Measurements from ENCODE around the gene DNAJB4. TPM values are rescaled to one million over a fixed set of nuclear protein-coding genes. Genes with fewer than 3 reads are reported as not detected.

Gene DNAJB4
- total RNA-seq, 3 donors from 2014 or later (not counting 1 experiment from before 2014, with no cell fraction given): 26.8 to 30.7 (median 28.2) TPM

- Histone ChIP-seq H3K4me1 (ENCODE audit: control insufficient read depth, insufficient read depth, low read length) (no peaks in the 10 kb centered on the region), H3K36me3 (ENCODE audit: control insufficient read depth, insufficient read depth, low read length) (no peaks in the 10 kb centered on the region), H3K27me3 (ENCODE audit: control insufficient read depth, insufficient read depth, low read length) (peaks cover 2% of the 10 kb centered on the region), H3K9me3 (ENCODE audit: control insufficient read depth, insufficient read depth, low read length) (no peaks in the 10 kb centered on the region), H3K4me3 (ENCODE audit: low read length) (no peak overlapping the region), H3K27ac (ENCODE audit: low read length) (no peak overlapping the region)
- H3K27ac Mint-ChIP-seq: no peak overlapping the region
- DNase-seq: no peak
- no peak for ATAC-seq
- H3K4me3 Mint-ChIP-seq: no peak overlapping the region
- H3K9me3 Mint-ChIP-seq: no peaks in the 10 kb centered on the region
- TF ChIP-seq CTCF (IDR thresholded peaks at IDR 0.05): no peak
- intact Hi-C loops (cut with micrococcal nuclease): no loop called here
- peaks cover 3 to 24% of the 10 kb centered on the region in 2 donors for H3K27me3 Mint-ChIP-seq (ENCODE audit: low read depth in 2 of 2)
- peaks cover 9 to 10% of the 10 kb centered on the region in 2 donors for H3K4me1 Mint-ChIP-seq
- H3K36me3 Mint-ChIP-seq: no peaks in the 10 kb centered on the region
Measured at GRCh38 chr1:78038491-78038939, 33.8 kb downstream of the DNAJB4 start.

GRCh38 chr1:78040484-78041089 is 35.8 kb downstream of the DNAJB4 start:
- no peaks in the 10 kb centered on the region for H3K36me3 ChIP-seq (ENCODE audit: control insufficient read depth, insufficient read depth, low read length)
- H3K27ac ChIP-seq (ENCODE audit: low read length): no peak overlapping the region
- intact Hi-C loops (cut with micrococcal nuclease): no loop called here
- no peak overlapping the region for H3K4me3 Mint-ChIP-seq
- peaks cover 14 to 29% of the 10 kb centered on the region in 2 donors for H3K27me3 Mint-ChIP-seq (ENCODE audit: low read depth in 2 of 2)
- peaks cover 6% of the 10 kb centered on the region for H3K27me3 ChIP-seq (ENCODE audit: control insufficient read depth, insufficient read depth, low read length)
- DNase-seq: no peak
- H3K9me3 ChIP-seq (ENCODE audit: control insufficient read depth, insufficient read depth, low read length): no peaks in the 10 kb centered on the region
- no peaks in the 10 kb centered on the region for H3K9me3 Mint-ChIP-seq
- H3K4me3 ChIP-seq (ENCODE audit: low read length): no peak overlapping the region
- 57% methylated on average over 3 of the region's 3 CpGs for WGBS (ENCODE audit: insufficient coverage)
- no peaks in the 10 kb centered on the region for H3K36me3 Mint-ChIP-seq
- no peak for TF ChIP-seq CTCF (IDR thresholded peaks at IDR 0.05)
- no peak overlapping the region for H3K27ac Mint-ChIP-seq
- no peak for ATAC-seq
- peaks cover 15 to 19% of the 10 kb centered on the region in 2 donors for H3K4me1 Mint-ChIP-seq
- peaks cover 3% of the 10 kb centered on the region for H3K4me1 ChIP-seq (ENCODE audit: control insufficient read depth, insufficient read depth, low read length)

GRCh38 chr1:78043436-78043835 is 38.7 kb downstream of the DNAJB4 start:
- no peak overlapping the region for H3K27ac Mint-ChIP-seq
- DNase-seq (no peak), ATAC-seq (no peak)
- no peaks in the 10 kb centered on the region for H3K36me3 Mint-ChIP-seq
- no peaks in the 10 kb centered on the region for H3K9me3 ChIP-seq (ENCODE audit: control insufficient read depth, insufficient read depth, low read length)
- peaks cover 10% of the 10 kb centered on the region for H3K4me1 ChIP-seq (ENCODE audit: control insufficient read depth, insufficient read depth, low read length)
- peaks cover 17 to 26% of the 10 kb centered on the region in 2 donors for H3K4me1 Mint-ChIP-seq
- no peaks in the 10 kb centered on the region for H3K36me3 ChIP-seq (ENCODE audit: control insufficient read depth, insufficient read depth, low read length)
- H3K9me3 Mint-ChIP-seq: no peaks in the 10 kb centered on the region
- TF ChIP-seq CTCF (IDR thresholded peaks at IDR 0.05): no peak
- H3K4me3 ChIP-seq (ENCODE audit: low read length): no peak overlapping the region
- intact Hi-C loops (cut with micrococcal nuclease): no loop called here
- peaks cover 32 to 49% of the 10 kb centered on the region in 2 donors for H3K27me3 Mint-ChIP-seq (ENCODE audit: low read depth in 2 of 2)
- H3K27me3 ChIP-seq (ENCODE audit: control insufficient read depth, insufficient read depth, low read length): peaks cover 17% of the 10 kb centered on the region
- 87% methylated on average over 3 of the region's 3 CpGs for WGBS (ENCODE audit: insufficient coverage)
- H3K27ac ChIP-seq (ENCODE audit: low read length): no peak overlapping the region
- no peak overlapping the region for H3K4me3 Mint-ChIP-seq
